ENCODE data around the gene RNF6. TPM values are rescaled to one million over a fixed set of nuclear protein-coding genes. Genes with fewer than 3 reads are reported as not detected.

RNF6 gene
- total RNA-seq, 2 experiments from 2014 or later, result 34.2 to 35.7 TPM

DNA sequence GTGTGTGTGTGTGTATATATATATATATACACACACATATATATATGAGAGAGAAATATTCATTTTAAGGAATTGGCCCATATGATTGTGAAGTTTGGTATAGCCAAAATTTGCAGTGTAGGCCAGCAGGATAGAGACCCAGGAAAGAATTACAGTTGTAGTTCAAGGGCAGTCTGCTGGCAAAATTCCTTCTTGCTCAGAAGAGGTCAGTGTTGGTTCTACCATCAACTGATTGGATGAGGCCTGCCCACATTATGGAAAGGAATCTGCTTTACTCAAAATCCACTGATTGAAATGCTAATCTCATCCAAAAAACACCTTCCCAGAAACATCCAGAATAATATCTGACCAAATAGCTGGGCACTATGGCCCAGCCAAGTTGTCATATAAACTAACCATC, 24.0 kb downstream of the RNF6 start:
- Mint-ChIP-seq H3K27ac (no peak overlapping the region), H3K27me3 (ENCODE audit: low read depth) (no peaks in the 10 kb centered on the region), H3K9me3 (ENCODE audit: insufficient read depth) (peaks cover 9% of the 10 kb centered on the region), H3K4me3 (no peak overlapping the region), H3K36me3 (ENCODE audit: low read depth) (peaks cover 25% of the 10 kb centered on the region), H3K4me1 (ENCODE audit: low read depth) (no peaks in the 10 kb centered on the region)
- POLR2A ChIA-PET, result no interaction called here
- no peak for ATAC-seq
- no peak for DNase-seq
- CTCF ChIA-PET, result interaction anchor here (1.0 to 1.3 kb wide), 2 partner anchors 13 to 674 kb away, joined by 3 to 9 read pairs; no protein-coding TSS in a partner anchor

DNA sequence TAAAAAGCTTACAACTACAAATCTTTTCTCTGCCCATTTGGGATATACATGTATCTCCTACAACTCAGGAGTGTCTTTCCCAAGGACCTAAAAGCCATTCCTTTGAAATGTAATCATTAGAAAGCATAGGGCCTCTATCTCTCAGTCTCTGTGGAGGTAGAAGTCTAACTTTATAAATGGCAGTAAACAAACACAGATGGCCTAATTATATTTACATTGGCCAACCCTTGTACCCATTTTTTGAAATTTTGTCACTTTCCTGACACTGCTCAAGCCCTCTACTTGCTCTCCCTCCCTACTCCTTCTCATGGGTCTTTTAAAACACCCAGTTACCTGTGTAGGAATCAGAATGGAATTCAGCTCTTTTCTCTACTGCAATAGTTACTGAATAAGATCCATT, 24.8 kb downstream of the RNF6 start:
- DNase-seq, result no peak
- Mint-ChIP-seq H3K4me3 (no peak overlapping the region), H3K27ac (no peak overlapping the region), H3K27me3 (ENCODE audit: low read depth) (no peaks in the 10 kb centered on the region), H3K36me3 (ENCODE audit: low read depth) (peaks cover 23% of the 10 kb centered on the region), H3K9me3 (ENCODE audit: insufficient read depth) (peaks cover 9% of the 10 kb centered on the region), H3K4me1 (ENCODE audit: low read depth) (no peaks in the 10 kb centered on the region)
- POLR2A ChIA-PET, result no interaction called here
- CTCF ChIA-PET, result no interaction called here
- no peak for ATAC-seq

DNA sequence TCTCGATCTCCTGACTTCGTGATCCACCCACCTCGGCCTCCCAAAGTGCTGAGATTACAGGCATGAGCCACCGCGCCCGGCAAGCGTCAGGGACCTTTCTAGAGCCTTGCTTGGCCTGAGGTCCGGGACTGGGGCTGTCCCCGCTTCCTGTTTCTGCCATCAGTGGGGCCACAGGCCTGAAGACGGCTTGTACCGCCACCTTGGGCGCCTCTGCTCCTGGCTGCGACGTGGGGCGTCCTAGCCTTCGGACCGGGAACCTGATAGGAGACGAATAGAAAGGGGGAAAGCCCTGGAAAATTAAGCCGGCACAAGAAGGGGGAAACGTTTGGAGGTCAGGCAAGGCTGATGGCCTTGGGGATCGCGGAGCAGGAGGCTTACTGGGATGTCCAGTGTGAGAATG, 35.1 kb downstream of the RNF6 start:
- peak; percentile 1 for ATAC-seq
- DNase-seq, result peak; percentile 26
- POLR2A ChIA-PET, result interaction anchor here (1.5 to 2.7 kb wide), 2 partner anchors 36 to 38 kb away, joined by 4 to 19 read pairs; partner anchors contain the start of gene RNF6

DNA sequence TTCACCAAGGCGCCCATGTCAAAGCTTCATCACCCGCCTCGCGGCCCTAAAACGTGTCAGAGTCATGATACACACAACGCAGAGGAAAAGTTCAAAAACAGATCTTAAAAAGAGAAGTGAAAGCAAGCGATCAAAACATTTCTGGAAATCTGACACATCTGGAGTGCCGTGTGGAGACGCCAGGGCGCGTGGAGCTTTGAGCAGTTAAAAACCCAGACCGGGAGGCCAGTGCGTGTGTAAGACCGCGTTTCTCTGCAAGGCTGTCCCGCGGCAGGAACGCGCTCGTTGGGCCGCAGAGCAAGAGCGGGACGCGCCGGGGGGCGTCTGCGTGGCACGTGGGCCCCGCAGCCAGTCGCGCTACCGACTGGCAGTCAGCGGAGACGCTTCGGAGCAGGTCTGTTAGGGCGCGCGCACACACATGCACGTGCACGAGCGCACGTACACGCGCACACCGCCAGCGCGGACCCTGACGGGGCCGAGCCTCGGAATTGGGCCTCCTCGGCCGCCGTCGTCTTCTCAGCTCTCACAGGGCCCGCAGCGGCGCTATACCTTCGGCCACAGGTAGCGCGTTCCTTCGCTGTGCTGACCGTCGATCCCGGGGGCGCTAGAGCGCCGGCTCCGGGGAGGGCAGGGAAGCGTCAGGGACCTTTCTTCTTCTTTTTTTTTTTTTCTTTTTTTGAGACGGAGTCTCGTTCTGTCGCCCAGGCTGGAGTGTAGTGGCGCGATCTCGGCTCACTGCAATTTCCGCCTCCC, 35.8 kb downstream of the RNF6 start:
- DNase-seq, result peak; percentile 92
- H3K9me3 Mint-ChIP-seq (ENCODE audit: insufficient read depth), result no peaks in the 10 kb centered on the region
- ChIA-PET POLR2A (interaction anchor here (0.7 to 2.7 kb wide), 7 partner anchors 31 to 899 kb away, joined by 3 to 19 read pairs (median 4); partner anchors contain the start of genes MTMR6 and RNF6), CTCF (interaction anchor here (0.6 to 6.9 kb wide), 24 partner anchors 12 to 600 kb away, joined by 3 to 166 read pairs (median 6); partner anchors contain the start of genes CDK8 and RNF6)
- peak overlapping the region; percentile 91 for H3K27ac Mint-ChIP-seq
- H3K36me3 Mint-ChIP-seq (ENCODE audit: low read depth), result no peaks in the 10 kb centered on the region
- H3K4me1 Mint-ChIP-seq (ENCODE audit: low read depth), result peaks cover 30% of the 10 kb centered on the region
- H3K27me3 Mint-ChIP-seq (ENCODE audit: low read depth), result no peaks in the 10 kb centered on the region
- ATAC-seq, result peak; percentile 96
- peak overlapping the region; percentile 84 for H3K4me3 Mint-ChIP-seq

More for the DNA sequence above, 35.1 kb downstream of the RNF6 start:
- Mint-ChIP-seq H3K9me3 (ENCODE audit: insufficient read depth) (no peaks in the 10 kb centered on the region), H3K36me3 (ENCODE audit: low read depth) (no peaks in the 10 kb centered on the region), H3K4me3 (peak overlapping the region; percentile 84), H3K27ac (peak overlapping the region; percentile 91), H3K27me3 (ENCODE audit: low read depth) (no peaks in the 10 kb centered on the region), H3K4me1 (ENCODE audit: low read depth) (peaks cover 30% of the 10 kb centered on the region)
- CTCF ChIA-PET, result interaction anchor here (0.6 to 6.9 kb wide), 13 partner anchors 15 to 511 kb away, joined by 3 to 166 read pairs (median 5); partner anchors contain the start of genes CDK8 and RNF6

DNA sequence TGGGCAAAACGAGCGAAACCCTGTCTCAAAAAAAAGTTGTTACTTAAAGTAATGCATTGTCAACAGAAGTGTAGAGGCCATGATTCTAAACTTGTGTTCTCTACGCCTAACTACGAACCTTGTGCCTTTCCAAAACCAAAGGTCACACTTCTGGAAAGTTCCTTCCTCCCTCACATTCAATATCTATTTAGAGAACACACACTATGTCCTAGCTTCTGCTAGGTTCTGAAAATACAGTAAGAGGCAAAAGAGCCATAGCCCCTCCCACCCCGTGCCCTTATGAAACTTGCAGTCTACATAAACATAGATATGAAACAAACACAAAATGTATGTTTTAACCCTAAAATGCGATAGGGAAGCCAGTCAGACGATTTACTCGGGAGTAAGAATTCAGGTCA, 36.4 kb downstream of the RNF6 start:
- Mint-ChIP-seq H3K9me3 (ENCODE audit: insufficient read depth) (no peaks in the 10 kb centered on the region), H3K4me1 (ENCODE audit: low read depth) (peaks cover 30% of the 10 kb centered on the region), H3K36me3 (ENCODE audit: low read depth) (no peaks in the 10 kb centered on the region), H3K4me3 (peak overlapping the region; percentile 84), H3K27ac (peak overlapping the region; percentile 91), H3K27me3 (ENCODE audit: low read depth) (no peaks in the 10 kb centered on the region)
- DNase-seq (no peak), ATAC-seq (no peak)
- ChIA-PET CTCF (interaction anchor here (0.8 to 6.9 kb wide), 28 partner anchors 13 to 687 kb away, joined by 3 to 166 read pairs (median 6); partner anchors contain the start of genes CDK8 and RNF6), POLR2A (interaction anchor here (0.7 to 2.7 kb wide), 8 partner anchors 25 to 899 kb away, joined by 3 to 19 read pairs (median 4); partner anchors contain the start of genes MTMR6 and RNF6)

DNA sequence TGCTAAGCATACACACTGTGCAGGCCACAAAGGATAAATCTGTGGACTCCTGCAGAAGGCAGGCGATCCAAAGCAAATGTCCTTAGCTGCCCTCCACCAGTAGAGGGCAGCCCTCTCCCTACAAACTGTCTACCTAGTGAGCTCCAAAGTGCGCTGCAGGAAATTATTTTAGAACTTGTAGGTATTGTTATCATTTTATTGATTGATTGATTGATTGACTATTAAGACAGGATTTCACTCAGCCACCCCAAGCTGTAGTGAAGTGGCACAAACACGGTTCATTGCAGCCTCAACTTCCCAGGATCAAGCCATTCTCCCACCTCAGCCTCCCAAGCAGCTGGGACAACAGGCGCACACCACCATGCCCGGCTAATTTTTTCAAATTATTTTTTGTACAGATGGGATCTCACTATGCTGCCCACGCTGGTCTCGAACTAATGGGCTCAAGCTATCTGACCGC, 37.3 kb downstream of the RNF6 start:
- peaks cover 30% of the 10 kb centered on the region for H3K4me1 Mint-ChIP-seq (ENCODE audit: low read depth)
- ChIA-PET POLR2A (interaction anchor here (1.0 to 1.4 kb wide), 4 partner anchors 26 to 513 kb away, joined by 3 to 6 read pairs (median 4); partner anchors contain the start of gene RNF6), CTCF (interaction anchor here (0.6 to 6.9 kb wide), 37 partner anchors 12 to 688 kb away, joined by 3 to 166 read pairs (median 4); partner anchors contain the start of genes CDK8 and RNF6)
- peak; percentile 35 for ATAC-seq
- H3K36me3 Mint-ChIP-seq (ENCODE audit: low read depth), result no peaks in the 10 kb centered on the region
- H3K4me3 Mint-ChIP-seq, result peak overlapping the region; percentile 45
- no peaks in the 10 kb centered on the region for H3K9me3 Mint-ChIP-seq (ENCODE audit: insufficient read depth)
- peak; percentile 83 for DNase-seq
- no peaks in the 10 kb centered on the region for H3K27me3 Mint-ChIP-seq (ENCODE audit: low read depth)
- H3K27ac Mint-ChIP-seq, result no peak overlapping the region

DNA sequence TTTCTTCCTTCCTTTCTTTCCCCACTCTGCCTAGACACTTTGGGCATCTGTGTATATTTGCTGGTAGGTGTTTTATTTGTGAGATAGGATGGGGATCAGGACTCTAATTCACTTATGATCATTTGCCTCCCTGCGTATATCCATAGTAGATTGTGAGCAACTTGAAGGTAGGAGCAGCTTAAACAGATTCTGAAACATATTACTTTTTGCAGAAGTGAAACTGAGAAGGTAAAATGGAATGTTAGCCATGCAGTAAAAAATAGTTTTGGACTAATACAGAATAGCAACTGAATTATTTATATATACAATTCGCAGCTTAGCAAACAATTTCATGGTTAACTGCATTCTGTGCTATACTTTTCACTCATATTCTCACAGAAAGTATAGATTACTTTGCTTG, 38.7 kb downstream of the RNF6 start:
- no peak overlapping the region for H3K27ac Mint-ChIP-seq
- H3K36me3 Mint-ChIP-seq (ENCODE audit: low read depth), result no peaks in the 10 kb centered on the region
- ATAC-seq, result no peak
- ChIA-PET CTCF (interaction anchor here (0.9 to 6.9 kb wide), 4 partner anchors 15 to 515 kb away, joined by 3 to 166 read pairs (median 70); no protein-coding TSS in a partner anchor), POLR2A (interaction anchor here (0.6 kb wide), 1 partner anchor 682 kb away, joined by 3 read pairs; no protein-coding TSS in a partner anchor)
- H3K4me3 Mint-ChIP-seq, result no peak overlapping the region
- DNase-seq, result no peak
- peaks cover 30% of the 10 kb centered on the region for H3K4me1 Mint-ChIP-seq (ENCODE audit: low read depth)
- no peaks in the 10 kb centered on the region for H3K9me3 Mint-ChIP-seq (ENCODE audit: insufficient read depth)
- H3K27me3 Mint-ChIP-seq (ENCODE audit: low read depth), result no peaks in the 10 kb centered on the region

DNA sequence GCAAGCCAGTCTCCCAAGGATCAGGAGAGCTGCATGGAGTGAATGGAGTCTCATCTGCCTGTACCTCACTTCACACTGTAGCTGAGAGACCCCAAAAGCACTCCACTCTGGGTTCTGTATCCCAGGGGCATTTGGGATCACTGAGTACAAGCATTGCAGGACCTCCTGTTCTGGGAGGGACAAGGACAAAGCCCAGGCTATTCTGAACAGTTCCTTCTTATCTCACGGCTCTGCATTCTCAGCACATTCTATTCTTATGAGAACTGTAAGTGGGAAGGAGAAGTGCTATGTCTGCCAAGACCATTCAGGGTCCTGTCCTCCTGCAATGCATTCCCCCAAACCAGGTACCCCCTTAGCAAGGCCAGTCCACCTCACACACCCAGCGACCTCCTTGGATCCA, 42.8 kb downstream of the RNF6 start:
- Mint-ChIP-seq H3K27ac (no peak overlapping the region), H3K27me3 (ENCODE audit: low read depth) (no peaks in the 10 kb centered on the region), H3K4me1 (ENCODE audit: low read depth) (peaks cover 4% of the 10 kb centered on the region), H3K4me3 (no peak overlapping the region), H3K9me3 (ENCODE audit: insufficient read depth) (no peaks in the 10 kb centered on the region), H3K36me3 (ENCODE audit: low read depth) (no peaks in the 10 kb centered on the region)
- ChIA-PET POLR2A (no interaction called here), CTCF (interaction anchor here (1.0 kb wide), 1 partner anchor 519 kb away, joined by 3 read pairs; no protein-coding TSS in a partner anchor)
- DNase-seq, result no peak
- no peak for ATAC-seq

DNA sequence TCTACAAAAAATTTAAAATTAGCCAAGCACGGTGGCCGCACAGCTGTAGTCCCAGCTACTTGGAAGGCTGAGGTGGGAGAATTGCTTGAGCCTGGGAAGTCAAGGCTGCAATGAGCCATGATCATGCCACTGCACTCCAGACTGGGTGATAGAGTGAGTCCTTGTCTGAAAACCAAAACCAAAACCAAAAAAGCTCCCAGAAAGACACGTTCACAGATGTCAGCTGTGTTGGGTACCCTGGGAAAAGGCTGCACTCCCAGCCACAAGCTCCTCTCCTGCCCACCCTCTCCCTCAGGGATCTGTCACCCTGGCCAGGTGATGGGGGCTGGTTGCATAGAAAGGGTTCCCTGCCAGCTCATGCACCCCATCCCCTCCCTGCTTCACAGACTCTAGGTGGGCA, 53.3 kb downstream of the RNF6 start:
- Mint-ChIP-seq H3K4me3 (no peak overlapping the region), H3K36me3 (ENCODE audit: low read depth) (no peaks in the 10 kb centered on the region), H3K27ac (no peak overlapping the region), H3K9me3 (ENCODE audit: insufficient read depth) (no peaks in the 10 kb centered on the region), H3K4me1 (ENCODE audit: low read depth) (peaks cover 3% of the 10 kb centered on the region), H3K27me3 (ENCODE audit: low read depth) (no peaks in the 10 kb centered on the region)
- DNase-seq, result no peak
- no peak for ATAC-seq
- POLR2A ChIA-PET, result no interaction called here
- CTCF ChIA-PET, result no interaction called here

DNA sequence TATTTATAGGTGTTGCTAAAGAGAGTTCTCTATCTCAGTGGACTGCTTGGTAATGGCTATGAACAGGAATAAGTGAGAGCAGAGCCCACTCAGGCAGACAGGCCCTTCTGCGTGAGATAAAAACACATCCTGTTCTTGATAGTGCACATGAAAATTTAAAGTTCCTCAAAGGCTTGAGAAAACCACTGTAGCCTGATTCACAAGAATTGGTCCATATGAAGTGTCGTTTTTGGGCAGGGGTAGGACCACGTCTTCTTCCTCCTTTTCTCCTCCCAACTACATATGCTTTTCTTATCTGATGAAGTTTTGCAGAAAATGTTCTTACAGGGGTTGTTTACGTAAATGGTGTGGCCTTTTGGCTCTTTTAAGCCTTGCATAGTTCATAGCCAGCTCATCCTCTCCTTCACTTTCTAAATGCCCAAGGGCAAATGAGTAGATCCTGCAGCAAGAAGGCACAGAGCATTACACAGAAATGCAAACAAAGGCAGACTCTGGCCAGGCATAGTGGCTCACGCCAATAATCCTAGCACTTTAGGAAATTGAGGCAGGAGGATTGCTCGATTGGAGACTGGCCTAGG, 53.8 kb downstream of the RNF6 start:
- no peak for DNase-seq
- ATAC-seq, result no peak
- H3K36me3 Mint-ChIP-seq (ENCODE audit: low read depth), result no peaks in the 10 kb centered on the region
- POLR2A ChIA-PET, result no interaction called here
- no peak overlapping the region for H3K27ac Mint-ChIP-seq
- H3K4me3 Mint-ChIP-seq, result no peak overlapping the region
- no peaks in the 10 kb centered on the region for H3K9me3 Mint-ChIP-seq (ENCODE audit: insufficient read depth)
- CTCF ChIA-PET, result no interaction called here
- no peaks in the 10 kb centered on the region for H3K27me3 Mint-ChIP-seq (ENCODE audit: low read depth)
- H3K4me1 Mint-ChIP-seq (ENCODE audit: low read depth), result peaks cover 3% of the 10 kb centered on the region

DNA sequence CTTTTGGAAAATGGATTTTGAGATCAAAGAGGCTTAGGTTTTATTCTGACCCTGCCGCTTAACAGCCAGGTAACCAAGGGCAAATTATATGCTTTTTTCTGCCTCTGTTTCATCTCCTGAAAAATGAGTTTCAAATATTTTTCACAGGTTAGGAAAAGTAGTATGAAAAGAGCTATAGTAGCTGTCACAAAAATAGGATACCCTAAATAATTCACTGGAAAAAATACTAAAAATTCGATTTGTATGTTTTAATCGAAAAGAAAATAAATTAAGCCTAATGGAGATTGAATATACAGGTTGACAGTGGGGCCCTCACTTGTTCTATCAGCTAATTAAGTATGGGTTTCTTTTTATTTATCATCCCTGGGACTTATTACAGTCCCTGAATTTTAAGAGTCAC, 58.3 kb downstream of the RNF6 start:
- Mint-ChIP-seq H3K4me3 (no peak overlapping the region), H3K27ac (no peak overlapping the region), H3K4me1 (ENCODE audit: low read depth) (peaks cover 3% of the 10 kb centered on the region), H3K9me3 (ENCODE audit: insufficient read depth) (no peaks in the 10 kb centered on the region), H3K27me3 (ENCODE audit: low read depth) (no peaks in the 10 kb centered on the region), H3K36me3 (ENCODE audit: low read depth) (no peaks in the 10 kb centered on the region)
- DNase-seq (no peak), ATAC-seq (no peak)
- ChIA-PET POLR2A (no interaction called here), CTCF (no interaction called here)
